WI38 (cell line): ENCODE measurements around the gene ABCD4.

Experiments used
- H3K4me3 ChIP-seq: 2 replicates; pipeline ENCODE4 v1.5.1; 2011; ENCODE audit warnings: low read depth, mild to moderate bottlenecking, control low read depth, low read length
- TF ChIP-seq, protein P1 (sequence below): IDR thresholded peaks from 2 replicates; pipeline ENCODE4 v1.5.1; 2012; ENCODE audit warnings: low read depth, mild to moderate bottlenecking, control low read depth, low read length

ABCD4 gene

GRCh38 chr14:74259513-74259912 lies 43.2 kb downstream of the ABCD4 start:
- TF ChIP-seq, protein P1, sequence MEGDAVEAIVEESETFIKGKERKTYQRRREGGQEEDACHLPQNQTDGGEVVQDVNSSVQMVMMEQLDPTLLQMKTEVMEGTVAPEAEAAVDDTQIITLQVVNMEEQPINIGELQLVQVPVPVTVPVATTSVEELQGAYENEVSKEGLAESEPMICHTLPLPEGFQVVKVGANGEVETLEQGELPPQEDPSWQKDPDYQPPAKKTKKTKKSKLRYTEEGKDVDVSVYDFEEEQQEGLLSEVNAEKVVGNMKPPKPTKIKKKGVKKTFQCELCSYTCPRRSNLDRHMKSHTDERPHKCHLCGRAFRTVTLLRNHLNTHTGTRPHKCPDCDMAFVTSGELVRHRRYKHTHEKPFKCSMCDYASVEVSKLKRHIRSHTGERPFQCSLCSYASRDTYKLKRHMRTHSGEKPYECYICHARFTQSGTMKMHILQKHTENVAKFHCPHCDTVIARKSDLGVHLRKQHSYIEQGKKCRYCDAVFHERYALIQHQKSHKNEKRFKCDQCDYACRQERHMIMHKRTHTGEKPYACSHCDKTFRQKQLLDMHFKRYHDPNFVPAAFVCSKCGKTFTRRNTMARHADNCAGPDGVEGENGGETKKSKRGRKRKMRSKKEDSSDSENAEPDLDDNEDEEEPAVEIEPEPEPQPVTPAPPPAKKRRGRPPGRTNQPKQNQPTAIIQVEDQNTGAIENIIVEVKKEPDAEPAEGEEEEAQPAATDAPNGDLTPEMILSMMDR = no peak

GRCh38 chr14:74258764-74259035 lies 44.0 kb downstream of the ABCD4 start:
- H3K4me3 ChIP-seq = no peak overlapping the region
- TF ChIP-seq, protein P1 = no peak

More at GRCh38 chr14:74259513-74259912, 43.2 kb downstream of the ABCD4 start:
- no peak overlapping the region for H3K4me3 ChIP-seq

- H3K4me3 ChIP-seq = peak overlapping the region; percentile 53
- TF ChIP-seq, protein P1 = no peak
Observed at GRCh38 chr14:74257941-74258763, 44.6 kb downstream of the ABCD4 start.

GRCh38 chr14:74257078-74257940 lies 45.4 kb downstream of the ABCD4 start:
- H3K4me3 ChIP-seq = peak overlapping the region; percentile 53
- TF ChIP-seq, protein P1 = peak; percentile 90

DNA sequence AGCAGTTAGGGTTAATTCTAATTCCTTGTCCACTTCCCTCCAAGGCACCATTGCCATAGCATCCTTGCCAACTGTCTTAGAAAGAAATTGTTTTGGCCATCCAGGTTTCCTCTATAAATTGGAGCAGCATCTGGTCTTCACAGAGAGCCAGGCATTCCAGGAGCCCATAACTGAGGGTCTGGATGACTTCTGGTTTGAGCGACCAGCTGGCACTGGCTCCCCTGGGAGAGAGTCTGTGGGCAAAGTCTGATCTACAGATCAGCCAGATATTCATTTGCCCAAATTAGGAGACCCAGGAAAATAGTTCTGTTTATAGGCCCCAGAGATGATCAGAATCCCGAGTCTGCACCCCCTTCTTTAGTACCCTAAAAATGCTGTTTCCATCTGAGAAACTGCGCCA lies 47.5 kb downstream of the ABCD4 start:
- TF ChIP-seq, protein P1 = no peak
- no peak overlapping the region for H3K4me3 ChIP-seq

DNA sequence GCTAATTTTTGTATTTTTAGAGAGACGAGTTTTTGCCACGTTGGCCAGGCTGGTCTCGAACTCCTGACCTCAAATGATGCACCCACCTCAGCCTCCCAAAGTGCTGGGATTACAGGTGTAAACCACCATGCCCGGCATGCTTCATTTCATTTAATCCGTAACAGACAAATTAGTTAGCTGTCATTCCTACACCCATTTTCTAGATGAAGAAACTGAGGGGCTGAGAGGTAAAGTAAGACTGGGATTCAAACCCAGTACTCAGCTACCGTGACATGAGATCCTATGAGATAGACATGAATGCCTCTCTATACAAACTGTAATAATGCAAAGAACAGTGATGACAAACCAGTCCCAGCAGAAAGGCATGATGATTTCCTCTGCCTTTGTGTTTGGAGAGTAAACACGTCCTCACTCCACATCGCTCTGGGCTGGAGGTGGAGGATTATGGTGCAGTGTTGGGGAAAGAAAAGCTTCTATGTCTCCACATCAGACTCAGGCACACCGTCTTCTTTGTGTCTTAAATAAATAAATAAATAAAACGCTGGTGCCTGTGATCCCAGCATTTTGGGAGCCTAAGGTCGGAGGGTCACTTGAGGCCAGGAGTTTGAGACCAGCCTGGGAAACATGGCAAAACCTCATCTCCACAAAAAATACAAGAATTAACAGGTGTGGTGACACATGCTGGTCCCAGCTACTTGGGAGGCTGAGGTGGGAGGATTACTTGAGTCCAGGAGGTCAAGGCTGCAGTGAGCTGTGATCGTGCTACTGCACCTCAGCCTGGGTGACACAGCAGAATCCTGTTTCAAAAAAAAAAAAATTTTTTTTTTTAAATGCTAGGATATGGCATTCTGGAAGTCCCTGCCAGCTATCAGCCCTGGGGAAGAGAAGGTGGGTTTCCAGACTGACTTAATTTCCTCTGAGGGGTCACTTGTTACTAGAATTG lies 53.0 kb downstream of the ABCD4 start:
- TF ChIP-seq, protein P1 = no peak
- no peak overlapping the region for H3K4me3 ChIP-seq
